NT2/D1 (cell line): ENCODE measurements around the gene CEP97.
"Not testable (repeated sequence)": the region's sequence is repeated elsewhere in the genome, so short reads cannot be mapped to it uniquely, and the experiment has no call there.

Experiments used
- DNase-seq: peaks from one replicate; pipeline ENCODE4 v3.0.0-alpha.2; 2011; ENCODE audit warnings: low read depth, low spot score
- H3K27me3 ChIP-seq: 2 replicates; pipeline ENCODE4 v1.6.0; 2011; ENCODE audit warnings: mild to moderate bottlenecking; ENCODE audit not compliant: insufficient read length, insufficient read depth
- H3K36me3 ChIP-seq: 2 replicates; pipeline ENCODE4 v1.6.1; 2011; ENCODE audit warnings: mild to moderate bottlenecking, low read length, mixed read lengths; ENCODE audit not compliant: insufficient read depth, insufficient read length
- H3K4me1 ChIP-seq: 2 replicates; pipeline ENCODE4 v1.5.1; 2011; ENCODE audit not compliant: insufficient read depth, insufficient read length
- H3K4me3 ChIP-seq: 2 replicates; pipeline ENCODE4 v1.5.1; 2011; ENCODE audit warnings: low read depth; ENCODE audit not compliant: insufficient read length
- H3K9ac ChIP-seq: 2 replicates; pipeline ENCODE4 v1.6.0; 2011; ENCODE audit warnings: low read depth; ENCODE audit not compliant: insufficient read length
- H3K9me3 ChIP-seq: 2 replicates; pipeline ENCODE4 v1.5.1; 2011; ENCODE audit warnings: mild to moderate bottlenecking, low read length; ENCODE audit not compliant: insufficient read depth
- SUZ12 ChIP-seq: IDR thresholded peaks from 2 replicates; pipeline ENCODE4 v1.6.1; 2011; ENCODE audit not compliant: insufficient read length, insufficient read depth; ENCODE audit errors: extremely low read depth
- YY1 ChIP-seq: IDR thresholded peaks from 2 replicates; pipeline ENCODE4 v1.6.1; 2011; ENCODE audit not compliant: insufficient read length, insufficient read depth
- ZNF274 ChIP-seq: IDR thresholded peaks from 2 replicates; pipeline ENCODE4 v1.6.1; 2011; ENCODE audit warnings: mild to moderate bottlenecking, low read depth, low read length

CEP97 gene

DNA sequence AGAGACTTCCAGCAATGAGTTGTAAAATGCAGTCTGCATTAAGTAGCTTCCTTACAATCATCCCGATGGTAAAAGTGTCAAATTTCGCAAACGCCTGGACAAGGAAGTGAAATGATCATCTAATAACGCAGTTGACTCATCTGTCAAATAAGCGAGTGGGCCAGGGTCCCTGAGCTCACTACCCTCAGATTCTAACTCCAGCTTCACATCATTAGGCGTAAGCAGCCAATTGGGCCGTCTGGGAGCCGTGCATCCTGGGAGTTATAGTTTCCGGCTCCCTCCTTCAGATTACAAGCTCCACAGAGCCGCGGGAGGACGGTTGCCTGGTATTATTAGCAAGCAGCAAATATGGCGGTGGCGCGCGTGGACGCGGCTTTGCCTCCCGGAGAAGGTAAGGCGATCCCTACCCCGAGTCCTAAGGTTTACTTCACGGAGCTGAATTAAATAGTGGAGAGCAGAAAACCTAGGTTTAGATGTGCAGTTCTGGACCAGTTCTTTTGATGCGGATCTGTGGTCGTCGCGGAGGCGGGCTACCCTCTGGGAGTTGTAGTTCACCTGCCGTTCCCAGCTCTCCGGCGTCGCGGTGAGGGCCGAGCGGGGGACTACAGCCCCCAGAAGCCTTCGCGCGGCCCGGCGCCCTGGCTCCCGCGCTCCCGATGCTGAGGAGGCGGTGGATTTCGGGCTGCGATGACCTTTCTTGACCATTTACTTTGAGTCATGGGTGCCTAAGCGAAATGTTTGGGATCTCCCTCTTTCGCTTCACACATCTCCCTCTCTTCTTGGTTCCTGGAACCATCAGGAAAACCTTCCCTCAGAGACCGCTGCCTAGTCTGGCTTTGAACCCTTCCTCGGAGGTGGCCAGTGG lies at the start of gene CEP97:
Gene CEP97, plus strand, starts transcription at position 286 of the 865 bp plus-strand sequence. Its CDS starts 63 bp downstream, at position 349.
- peak within 1 kb of the TSS; percentile 87 for H3K4me3 ChIP-seq
- peak within 1 kb of the TSS; percentile 83 for H3K9ac ChIP-seq
- H3K4me1 ChIP-seq: no peaks in the 10 kb centered on the region
- peak; percentile 84 for DNase-seq
- TF ChIP-seq SUZ12: no peak
- TF ChIP-seq YY1: peak; percentile 42
- no peaks in the 10 kb centered on the region for H3K27me3 ChIP-seq
- H3K9me3 ChIP-seq: no peaks in the 10 kb centered on the region
- H3K36me3 ChIP-seq: peaks cover 22% of the 10 kb centered on the region

- peaks cover 29% of the 10 kb centered on the region for H3K36me3 ChIP-seq
- no peaks in the 10 kb centered on the region for H3K27me3 ChIP-seq
- TF ChIP-seq ZNF274: no peak
- no peak for TF ChIP-seq YY1
- no peak for TF ChIP-seq SUZ12
- H3K9me3 ChIP-seq: no peaks in the 10 kb centered on the region
- no peaks in the 10 kb centered on the region for H3K4me1 ChIP-seq
- peak overlapping the region; percentile 61 for H3K9ac ChIP-seq
- no peak for DNase-seq
- peak overlapping the region; percentile 93 for H3K4me3 ChIP-seq
Observed at GRCh38 chr3:101675709-101676215, 48.7 kb upstream of the CEP97 start.

DNA sequence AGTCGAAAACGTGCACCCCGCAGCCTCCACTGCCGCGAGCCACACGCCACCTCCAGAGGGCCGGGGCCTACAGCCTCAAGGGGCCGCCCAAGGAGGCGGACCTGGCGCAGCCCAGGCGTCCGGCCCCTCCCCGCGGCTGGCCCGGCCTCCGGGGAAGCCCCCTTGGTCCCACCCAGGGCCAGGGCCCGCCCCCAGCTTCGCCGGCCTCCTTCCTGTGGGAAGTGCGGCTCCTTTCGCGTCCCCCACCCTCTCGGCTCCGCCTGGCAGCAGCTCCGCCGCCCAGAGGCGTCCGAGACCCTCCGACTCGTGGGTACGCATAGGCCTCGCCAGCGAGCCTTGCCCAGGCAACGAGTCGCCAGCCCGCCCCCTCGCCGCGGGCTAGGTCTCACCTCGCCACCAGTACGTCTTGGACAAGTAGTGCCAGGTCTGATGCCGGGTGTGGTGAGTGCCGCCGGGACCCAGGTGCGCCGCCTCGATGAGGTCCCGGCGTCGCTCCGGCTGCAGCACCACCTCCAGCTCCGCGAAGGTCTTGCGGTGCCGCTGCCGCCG lies 48.1 kb upstream of the CEP97 start:
- Histone ChIP-seq H3K4me3 (peak overlapping the region; percentile 93), H3K36me3 (peaks cover 29% of the 10 kb centered on the region), H3K4me1 (no peaks in the 10 kb centered on the region), H3K9ac (peak overlapping the region; percentile 99), H3K27me3 (no peaks in the 10 kb centered on the region), H3K9me3 (no peaks in the 10 kb centered on the region)
- peak; percentile 92 for DNase-seq
- TF ChIP-seq SUZ12 (no peak), YY1 (no peak), ZNF274 (no peak)

GRCh38 chr3:101676765-101677435 lies 47.5 kb upstream of the CEP97 start, which contains the start of gene ZBTB11:
TSS of gene ZBTB11 (minus strand) at chr3:101677132. CDS start at chr3:101676914, 218 bp downstream.
- TF ChIP-seq SUZ12 (no peak), ZNF274 (no peak), YY1 (peak; percentile 99)
- Histone ChIP-seq H3K4me3 (peak within 1 kb of the TSS; percentile 93), H3K9me3 (no peaks in the 10 kb centered on the region), H3K27me3 (no peaks in the 10 kb centered on the region), H3K4me1 (no peaks in the 10 kb centered on the region), H3K36me3 (peaks cover 29% of the 10 kb centered on the region), H3K9ac (peak within 1 kb of the TSS; percentile 99)
- peak; percentile 99 for DNase-seq

DNA sequence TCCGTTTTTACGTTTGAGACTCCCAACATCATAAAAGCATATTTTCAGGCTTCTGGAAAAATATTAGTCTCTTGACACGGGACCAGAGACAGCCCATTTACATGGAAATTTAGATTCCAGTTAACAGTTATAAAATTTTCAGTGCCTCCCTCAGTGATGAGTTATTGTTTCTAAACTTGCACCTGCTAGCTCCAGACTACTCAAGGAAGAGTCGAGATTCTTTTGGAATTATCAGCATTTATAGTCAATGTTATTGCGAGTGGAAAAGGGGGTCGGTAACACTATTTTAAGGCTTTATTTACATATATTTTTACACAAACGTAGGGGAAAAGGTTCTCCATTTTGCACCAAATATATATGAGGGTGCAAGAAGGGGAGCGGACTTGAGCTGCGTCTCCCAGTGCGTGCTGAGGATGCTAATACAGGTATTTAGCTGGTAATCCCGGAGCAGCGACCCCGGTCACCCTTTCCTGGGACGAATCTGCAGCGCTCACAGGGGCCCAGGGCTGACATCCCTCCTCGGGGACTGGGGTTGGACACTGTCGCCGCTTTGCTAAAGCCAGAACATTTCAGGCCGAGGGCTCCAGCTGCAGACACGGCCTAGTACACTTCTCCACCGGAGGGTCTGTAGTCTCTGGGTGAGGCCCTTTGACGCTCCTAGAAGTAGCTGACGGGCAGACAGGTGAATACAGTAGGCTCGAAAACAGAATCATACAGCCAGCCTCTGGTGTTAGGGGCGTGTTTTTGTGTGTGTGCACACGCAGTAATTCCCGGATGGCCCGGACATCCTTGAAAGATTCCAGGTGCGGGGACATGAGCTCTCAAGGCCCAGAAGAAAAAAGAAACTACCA lies 46.8 kb upstream of the CEP97 start:
- no peaks in the 10 kb centered on the region for H3K4me1 ChIP-seq
- no peak for TF ChIP-seq ZNF274
- no peaks in the 10 kb centered on the region for H3K27me3 ChIP-seq
- no peaks in the 10 kb centered on the region for H3K9me3 ChIP-seq
- H3K36me3 ChIP-seq: peaks cover 35% of the 10 kb centered on the region
- H3K9ac ChIP-seq: peak overlapping the region; percentile 66
- H3K4me3 ChIP-seq: peak overlapping the region; percentile 93
- no peak for DNase-seq

- not testable (repeated sequence) for DNase-seq, H3K4me3 ChIP-seq, H3K9ac ChIP-seq, H3K4me1 ChIP-seq, H3K27me3 ChIP-seq, H3K9me3 ChIP-seq
- peaks cover 47% of the 10 kb centered on the region for H3K36me3 ChIP-seq
Observed at GRCh38 chr3:101678837-101679236, 45.6 kb upstream of the CEP97 start.
